ENCODE results near the gene ACTRT2. TPM values are rescaled to one million over a fixed set of nuclear protein-coding genes. Genes with fewer than 3 reads are reported as not detected.

Gene ACTRT2
- total and polyA plus RNA-seq, 2 donors (not counting 3 experiments of a cell fraction or from before 2014, with no cell fraction given) = not detected

- TF ChIP-seq FOS (IDR thresholded peaks at IDR 0.05; ENCODE audit: borderline replicate concordance, insufficient read depth, low read length) (no peak), MAX (IDR thresholded peaks at IDR 0.05; ENCODE audit: insufficient read depth, insufficient read length) (no peak), JUN (IDR thresholded peaks at IDR 0.05; ENCODE audit: borderline replicate concordance, insufficient read depth, insufficient read length, low read depth) (no peak), EZH2 (IDR thresholded peaks at IDR 0.05; ENCODE audit: borderline replicate concordance, low read depth, low read length, severe bottlenecking) (no peak), CTCF (IDR thresholded peaks at IDR 0.05; ENCODE audit: extremely low read depth in 1 of 2, insufficient read depth in 1 of 2, low read depth in 1 of 2, low read length in 2 of 2) (no peak), POLR2A (IDR thresholded peaks at IDR 0.05; ENCODE audit: low read depth, low read length) (no peak), MYC (IDR thresholded peaks at IDR 0.05; ENCODE audit: low read depth, low read length) (no peak), POLR2AphosphoS5 (IDR thresholded peaks at IDR 0.05; ENCODE audit: insufficient read depth, low read depth, low read length) (no peak), GATA2 (IDR thresholded peaks at IDR 0.05; ENCODE audit: insufficient read depth, insufficient read length, low read depth, low read length) (no peak)
- Histone ChIP-seq H3K9me1 (replicated peaks; ENCODE audit: control insufficient read depth, extremely low read depth, insufficient read depth, low read length) (no peaks in the 10 kb centered on the region), H3K4me1 (ENCODE audit: control insufficient read depth, extremely low read depth, insufficient read depth, low read length) (no peaks in the 10 kb centered on the region), H3K27me3 (ENCODE audit: control insufficient read depth in 2 of 2, insufficient read depth in 2 of 2, low read length in 2 of 2) (no peaks in the 10 kb centered on the region), H3K9me3 (replicated peaks; ENCODE audit: control insufficient read depth, insufficient read depth, low read length) (no peaks in the 10 kb centered on the region), H3K36me3 (ENCODE audit: control insufficient read depth in 2 of 2, extremely low read depth in 1 of 2, insufficient read depth in 2 of 2, low read length in 2 of 2) (no peaks in the 10 kb centered on the region), H2AFZ (ENCODE audit: low read depth, low read length) (no peak overlapping the region), H3K4me2 (ENCODE audit: insufficient read depth, low read length) (no peak overlapping the region), H4K20me1 (replicated peaks; ENCODE audit: control insufficient read depth, extremely low read depth, insufficient read depth, low read length) (no peaks in the 10 kb centered on the region), H3K4me3 (replicated peaks in 1 of 3; ENCODE audit: insufficient read depth in 1 of 3, low read depth in 1 of 3, low read length in 3 of 3) (no peak overlapping the region), H3K9ac (replicated peaks; ENCODE audit: extremely low read depth, insufficient read depth, low read length) (no peak overlapping the region), H3K79me2 (ENCODE audit: control insufficient read depth, insufficient read depth, low read length) (no peaks in the 10 kb centered on the region), H3K27ac (ENCODE audit: insufficient read depth, low read depth, low read length) (no peak overlapping the region)
- FAIRE-seq = no peak
- dilution Hi-C loops (cut with MboI; ENCODE audit: extremely low pct_ligation_motif_present, low sequenced_read_pairs) = no loop called here
- DNase-seq (ENCODE audit: low read depth, low spot score) = no peak
- intact Hi-C loops (cut with micrococcal nuclease) = no loop called here
- BruUV-seq (replicated peaks) = no TSS peak
- CTCF ChIA-PET = no interaction called here
- POLR2A ChIA-PET = no interaction called here
Observed at GRCh38 chr1:2999138-2999537, 22.1 kb upstream of the ACTRT2 start.

All from endothelial cell of umbilical vein (primary cell).